Nephron (organoid): Measurements from ENCODE around the gene SDC4.

Experiments
- H3K27ac Mint-ChIP-seq, 3 experiments: 2 replicates each; pipeline ENCODE4 v1.8.0; 2020; ENCODE audit warnings: mixed read lengths in 3 of 3, mild to moderate bottlenecking in 2 of 3, moderate library complexity in 1 of 3
- H3K27me3 Mint-ChIP-seq: 2 replicates; pipeline ENCODE4 v1.8.0; 2021; ENCODE audit warnings: low read depth, mild to moderate bottlenecking, moderate library complexity, mixed read lengths
- H3K36me3 Mint-ChIP-seq: 2 replicates; pipeline ENCODE4 v1.8.0; 2020; ENCODE audit warnings: low read depth, mixed read lengths
- H3K4me1 Mint-ChIP-seq: 2 replicates; pipeline ENCODE4 v1.8.0; 2020; ENCODE audit warnings: mixed read lengths
- H3K4me3 Mint-ChIP-seq, 3 experiments: 2 replicates each; pipeline ENCODE4 v1.8.0; 2020; ENCODE audit warnings: mild to moderate bottlenecking in 3 of 3, mixed read lengths in 3 of 3, moderate library complexity in 2 of 3
- H3K9me3 Mint-ChIP-seq: 2 replicates; pipeline ENCODE4 v1.8.0; 2020; ENCODE audit warnings: mixed read lengths
- TF ChIP-seq, protein P1 (sequence below), 3 experiments: fragments of 200-600 bp; sonication (generic); IDR thresholded peaks; one replicate each; pipeline ENCODE4 v1.5.0; 2021; ENCODE audit warnings: antibody characterized with exemption in 3 of 3; ENCODE audit not compliant: unreplicated experiment in 3 of 3

SDC4 gene

DNA sequence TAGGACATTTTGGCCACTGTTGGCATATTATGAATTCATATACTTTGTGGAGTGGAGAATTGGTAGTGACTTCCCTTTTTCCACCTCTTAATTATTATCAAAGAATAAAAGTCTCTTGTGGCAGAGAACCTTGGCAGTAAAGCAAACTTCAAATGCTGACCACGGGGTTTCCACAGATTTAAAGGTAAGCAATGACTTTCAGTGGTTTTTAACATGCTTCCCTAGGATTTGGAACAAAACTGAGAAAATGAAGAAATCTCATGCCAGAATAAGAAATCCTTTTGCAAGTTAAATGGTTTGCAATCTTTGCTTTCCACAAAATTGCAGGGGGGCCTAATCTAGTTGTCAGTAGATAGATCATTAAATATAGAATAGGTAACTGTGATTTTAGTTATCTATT is 2.0 kb upstream of the SDC4 start:
- Mint-ChIP-seq H3K9me3 (no peaks in the 10 kb centered on the region), H3K4me3 (peak overlapping the region; percentile 48 to 71 (median 61)), H3K4me1 (peaks cover 24% of the 10 kb centered on the region), H3K27ac (peak overlapping the region in 1 of 3 experiments; percentile 76), H3K27me3 (peaks cover 13% of the 10 kb centered on the region), H3K36me3 (no peaks in the 10 kb centered on the region)
- TF ChIP-seq, protein P1, sequence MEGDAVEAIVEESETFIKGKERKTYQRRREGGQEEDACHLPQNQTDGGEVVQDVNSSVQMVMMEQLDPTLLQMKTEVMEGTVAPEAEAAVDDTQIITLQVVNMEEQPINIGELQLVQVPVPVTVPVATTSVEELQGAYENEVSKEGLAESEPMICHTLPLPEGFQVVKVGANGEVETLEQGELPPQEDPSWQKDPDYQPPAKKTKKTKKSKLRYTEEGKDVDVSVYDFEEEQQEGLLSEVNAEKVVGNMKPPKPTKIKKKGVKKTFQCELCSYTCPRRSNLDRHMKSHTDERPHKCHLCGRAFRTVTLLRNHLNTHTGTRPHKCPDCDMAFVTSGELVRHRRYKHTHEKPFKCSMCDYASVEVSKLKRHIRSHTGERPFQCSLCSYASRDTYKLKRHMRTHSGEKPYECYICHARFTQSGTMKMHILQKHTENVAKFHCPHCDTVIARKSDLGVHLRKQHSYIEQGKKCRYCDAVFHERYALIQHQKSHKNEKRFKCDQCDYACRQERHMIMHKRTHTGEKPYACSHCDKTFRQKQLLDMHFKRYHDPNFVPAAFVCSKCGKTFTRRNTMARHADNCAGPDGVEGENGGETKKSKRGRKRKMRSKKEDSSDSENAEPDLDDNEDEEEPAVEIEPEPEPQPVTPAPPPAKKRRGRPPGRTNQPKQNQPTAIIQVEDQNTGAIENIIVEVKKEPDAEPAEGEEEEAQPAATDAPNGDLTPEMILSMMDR (IDR thresholded peaks at IDR 0.05; ENCODE audit: unreplicated experiment in 3 of 3) = no peak

GRCh38 chr20:45347297-45347935 is 808 bp downstream of the SDC4 start:
- peaks cover 13% of the 10 kb centered on the region for H3K27me3 Mint-ChIP-seq
- peaks cover 46% of the 10 kb centered on the region for H3K4me1 Mint-ChIP-seq
- peak overlapping the region; percentile 91 to 95 (median 91) for H3K4me3 Mint-ChIP-seq
- H3K9me3 Mint-ChIP-seq = no peaks in the 10 kb centered on the region
- TF ChIP-seq, protein P1 (IDR thresholded peaks at IDR 0.05; ENCODE audit: unreplicated experiment in 3 of 3) = no peak
- H3K36me3 Mint-ChIP-seq = no peaks in the 10 kb centered on the region
- peak overlapping the region; percentile 80 to 97 (median 95) for H3K27ac Mint-ChIP-seq

GRCh38 chr20:45346851-45347250 is 1.4 kb downstream of the SDC4 start:
- H3K36me3 Mint-ChIP-seq = no peaks in the 10 kb centered on the region
- H3K27me3 Mint-ChIP-seq = peaks cover 13% of the 10 kb centered on the region
- H3K4me1 Mint-ChIP-seq = peaks cover 52% of the 10 kb centered on the region
- no peaks in the 10 kb centered on the region for H3K9me3 Mint-ChIP-seq
- TF ChIP-seq, protein P1 (IDR thresholded peaks at IDR 0.05; ENCODE audit: unreplicated experiment in 3 of 3) = no peak
- peak overlapping the region; percentile 91 to 95 (median 91) for H3K4me3 Mint-ChIP-seq
- peak overlapping the region; percentile 80 to 97 (median 95) for H3K27ac Mint-ChIP-seq

GRCh38 chr20:45346291-45346718 is 1.9 kb downstream of the SDC4 start:
- Mint-ChIP-seq H3K9me3 (no peaks in the 10 kb centered on the region), H3K4me1 (peaks cover 56% of the 10 kb centered on the region), H3K36me3 (no peaks in the 10 kb centered on the region), H3K4me3 (peak overlapping the region; percentile 91 to 95 (median 91)), H3K27ac (peak overlapping the region; percentile 80 to 99 (median 95)), H3K27me3 (peaks cover 13% of the 10 kb centered on the region)
- TF ChIP-seq, protein P1 (IDR thresholded peaks at IDR 0.05; ENCODE audit: unreplicated experiment in 3 of 3) = no peak

DNA sequence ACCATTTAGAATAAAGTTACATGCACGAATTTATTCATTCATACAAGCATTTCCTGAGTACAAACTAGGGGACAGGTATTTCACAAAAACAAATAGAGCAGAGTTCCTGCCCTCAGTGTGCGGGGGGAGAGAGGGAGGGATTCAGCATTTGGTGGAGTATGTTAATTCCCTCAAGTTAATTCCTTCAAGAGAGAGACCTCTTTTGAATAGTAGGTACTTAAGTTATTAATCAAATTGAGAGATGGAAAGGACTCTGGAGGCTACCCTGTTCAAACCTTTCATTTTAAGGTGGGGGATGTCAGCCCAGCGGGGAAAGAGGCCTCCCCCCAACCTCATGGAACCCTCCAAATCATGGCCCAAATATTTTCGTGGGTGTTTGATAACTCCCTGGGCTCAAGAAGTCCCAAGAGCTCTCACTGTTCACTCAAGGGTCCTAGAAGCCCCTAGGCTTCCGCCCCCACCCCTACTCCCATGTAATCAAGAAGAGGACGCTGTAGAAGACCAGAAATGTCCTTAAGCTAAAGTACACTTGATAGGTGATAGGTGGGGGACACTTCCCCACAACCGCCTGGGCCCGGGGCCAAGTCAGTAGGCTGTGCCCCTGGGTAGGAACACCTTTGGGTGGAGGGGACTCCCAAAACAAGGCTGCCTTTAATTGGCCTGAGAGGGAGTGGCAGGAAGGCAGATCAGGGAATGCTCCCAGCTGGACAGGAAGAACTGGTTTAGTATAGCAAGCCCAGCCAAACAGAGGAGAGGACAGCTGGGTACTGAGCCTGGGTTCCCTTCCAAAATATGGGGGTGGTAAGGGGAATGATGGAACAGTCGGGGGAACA is 2.9 kb downstream of the SDC4 start:
- peak overlapping the region; percentile 82 to 99 (median 91) for H3K27ac Mint-ChIP-seq
- H3K27me3 Mint-ChIP-seq = peaks cover 13% of the 10 kb centered on the region
- peaks cover 65% of the 10 kb centered on the region for H3K4me1 Mint-ChIP-seq
- TF ChIP-seq, protein P1 (IDR thresholded peaks at IDR 0.05; ENCODE audit: unreplicated experiment in 3 of 3) = no peak
- no peaks in the 10 kb centered on the region for H3K9me3 Mint-ChIP-seq
- H3K36me3 Mint-ChIP-seq = no peaks in the 10 kb centered on the region
- H3K4me3 Mint-ChIP-seq = peak overlapping the region; percentile 74 to 91 (median 74)
